GM12873 (cell line): Measurements from ENCODE around the gene LHFPL2.

ENCODE experiments used
- CTCF ChIP-seq: IDR thresholded peaks from 2 replicates; pipeline ENCODE4 v1.5.1; 2012; ENCODE audit warnings: low read depth, mild to moderate bottlenecking, moderate library complexity, low read length, control low read depth; ENCODE audit not compliant: insufficient read depth; ENCODE audit errors: missing control alignments

LHFPL2 gene

GRCh38 chr5:78578015-78578414 is 70.6 kb downstream of the LHFPL2 start:
- no peak for TF ChIP-seq CTCF

- no peak for TF ChIP-seq CTCF
Measured at GRCh38 chr5:78577071-78577807, 71.3 kb downstream of the LHFPL2 start.

- no peak for TF ChIP-seq CTCF
Measured at GRCh38 chr5:78576376-78576775, 72.2 kb downstream of the LHFPL2 start.

- TF ChIP-seq CTCF, result no peak
Measured at GRCh38 chr5:78574731-78575161, 73.8 kb downstream of the LHFPL2 start.

GRCh38 chr5:78574131-78574673 is 74.4 kb downstream of the LHFPL2 start:
- TF ChIP-seq CTCF, result no peak

GRCh38 chr5:78573318-78573717 is 75.3 kb downstream of the LHFPL2 start:
- TF ChIP-seq CTCF, result no peak

GRCh38 chr5:78570646-78571045 is 77.9 kb downstream of the LHFPL2 start:
- TF ChIP-seq CTCF, result no peak
